ENCODE measurements around the gene TLR5. TPM values are rescaled to one million over a fixed set of nuclear protein-coding genes. Genes with fewer than 3 reads are reported as not detected.

TLR5 gene
- total RNA-seq, 1 experiment from 2014 or later = 1.8 TPM

DNA sequence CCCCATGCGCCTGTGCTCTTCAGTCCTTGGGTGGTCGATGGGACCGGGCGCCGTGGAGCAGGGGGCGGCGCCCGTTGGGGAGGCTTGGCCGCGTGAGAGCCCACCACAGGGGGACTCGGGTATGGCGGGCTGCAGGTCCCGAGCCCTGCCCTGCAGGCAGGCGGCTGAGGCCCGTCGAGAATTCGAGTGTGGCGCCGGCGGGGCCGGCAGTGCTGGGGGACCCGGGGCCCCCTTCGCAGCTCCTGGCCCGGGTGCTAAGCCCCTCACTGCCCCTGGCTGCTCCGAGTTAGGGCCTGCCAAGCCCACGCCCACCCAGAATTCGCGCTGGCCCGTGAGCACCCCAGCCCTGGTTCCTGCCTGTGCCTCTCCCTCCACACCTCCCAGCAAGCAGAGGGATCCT, 26.1 kb downstream of the TLR5 start:
- Mint-ChIP-seq H3K27me3 (ENCODE audit: insufficient read depth, unreplicated experiment) (no peaks in the 10 kb centered on the region), H3K4me1 (ENCODE audit: low read depth, unreplicated experiment) (peaks cover 32% of the 10 kb centered on the region), H3K36me3 (ENCODE audit: insufficient read depth, unreplicated experiment) (peaks cover 23% of the 10 kb centered on the region), H3K27ac (ENCODE audit: unreplicated experiment) (peak overlapping the region; percentile 93), H3K9me3 (ENCODE audit: unreplicated experiment) (peaks cover 21% of the 10 kb centered on the region), H3K4me3 (ENCODE audit: unreplicated experiment) (no peak overlapping the region)
- no peaks in the 10 kb centered on the region for H3K9me3 ChIP-seq
- POLR2A ChIA-PET = no interaction called here
- no peak for DNase-seq
- CTCF ChIA-PET = no interaction called here
- H3K27me3 ChIP-seq (replicated peaks; ENCODE audit: control insufficient read depth, insufficient read depth, low read length) = no peaks in the 10 kb centered on the region; the same call in 1 of the 2 replicates
- no peaks in the 10 kb centered on the region for H3K36me3 ChIP-seq (ENCODE audit: control insufficient read depth, insufficient read depth, low read length)
- no peak for TF ChIP-seq CTCF (IDR thresholded peaks at IDR 0.05; ENCODE audit: insufficient read depth in 1 of 2, low read depth in 1 of 2, low read length in 1 of 2, severe bottlenecking in 1 of 2, unreplicated experiment in 1 of 2)
- peaks cover 29% of the 10 kb centered on the region for H3K4me1 ChIP-seq
- BruUV-seq (replicated peaks) = no TSS peak
- intact Hi-C loops (cut with micrococcal nuclease; ENCODE audit: unreplicated experiment) = no loop called here
- H3K4me3 ChIP-seq (ENCODE audit: low read depth, low read length) = no peak overlapping the region

- no TSS peak for BruUV-seq (replicated peaks)
- H3K27me3 ChIP-seq (replicated peaks; ENCODE audit: control insufficient read depth, insufficient read depth, low read length) = no peaks in the 10 kb centered on the region; the same call in 1 of the 2 replicates
- Mint-ChIP-seq H3K4me1 (ENCODE audit: low read depth, unreplicated experiment) (peaks cover 29% of the 10 kb centered on the region), H3K36me3 (ENCODE audit: insufficient read depth, unreplicated experiment) (peaks cover 23% of the 10 kb centered on the region), H3K27me3 (ENCODE audit: insufficient read depth, unreplicated experiment) (no peaks in the 10 kb centered on the region), H3K4me3 (ENCODE audit: unreplicated experiment) (no peak overlapping the region), H3K9me3 (ENCODE audit: unreplicated experiment) (peaks cover 21% of the 10 kb centered on the region), H3K27ac (ENCODE audit: unreplicated experiment) (no peak overlapping the region)
- CTCF ChIA-PET = interaction anchor here (1.1 kb wide), 1 partner anchor 19 kb away, joined by 3 read pairs; no protein-coding TSS in a partner anchor
- H3K4me3 ChIP-seq (ENCODE audit: low read depth, low read length) = no peak overlapping the region
- peaks cover 28% of the 10 kb centered on the region for H3K4me1 ChIP-seq
- H3K9me3 ChIP-seq = no peaks in the 10 kb centered on the region
- intact Hi-C loops (cut with micrococcal nuclease; ENCODE audit: unreplicated experiment) = no loop called here
- POLR2A ChIA-PET = no interaction called here
- no peak for DNase-seq
- no peaks in the 10 kb centered on the region for H3K36me3 ChIP-seq (ENCODE audit: control insufficient read depth, insufficient read depth, low read length)
- no peak for TF ChIP-seq CTCF (IDR thresholded peaks at IDR 0.05; ENCODE audit: insufficient read depth in 1 of 2, low read depth in 1 of 2, low read length in 1 of 2, severe bottlenecking in 1 of 2, unreplicated experiment in 1 of 2)
Observed at GRCh38 chr1:223114871-223115270, 28.2 kb downstream of the TLR5 start.

GRCh38 chr1:223110952-223111351, 32.1 kb downstream of the TLR5 start:
- CTCF ChIA-PET = no interaction called here
- POLR2A ChIA-PET = no interaction called here
- peaks cover 19% of the 10 kb centered on the region for H3K4me1 ChIP-seq
- H3K9me3 ChIP-seq = no peaks in the 10 kb centered on the region
- no peak overlapping the region for H3K27ac Mint-ChIP-seq (ENCODE audit: unreplicated experiment)
- no peaks in the 10 kb centered on the region for H3K36me3 Mint-ChIP-seq (ENCODE audit: insufficient read depth, unreplicated experiment)
- no peaks in the 10 kb centered on the region for H3K36me3 ChIP-seq (ENCODE audit: control insufficient read depth, insufficient read depth, low read length)
- DNase-seq = no peak
- H3K4me3 Mint-ChIP-seq (ENCODE audit: unreplicated experiment) = no peak overlapping the region
- TF ChIP-seq CTCF (IDR thresholded peaks at IDR 0.05; ENCODE audit: insufficient read depth in 1 of 2, low read depth in 1 of 2, low read length in 1 of 2, severe bottlenecking in 1 of 2, unreplicated experiment in 1 of 2) = no peak
- H3K9me3 Mint-ChIP-seq (ENCODE audit: unreplicated experiment) = peaks cover 25% of the 10 kb centered on the region
- intact Hi-C loops (cut with micrococcal nuclease; ENCODE audit: unreplicated experiment) = no loop called here
- H3K27me3 ChIP-seq (replicated peaks; ENCODE audit: control insufficient read depth, insufficient read depth, low read length) = no peaks in the 10 kb centered on the region; the same call in 1 of the 2 replicates
- no TSS peak for BruUV-seq (replicated peaks)
- H3K4me3 ChIP-seq (ENCODE audit: low read depth, low read length) = no peak overlapping the region
- H3K27me3 Mint-ChIP-seq (ENCODE audit: insufficient read depth, unreplicated experiment) = no peaks in the 10 kb centered on the region
- peaks cover 17% of the 10 kb centered on the region for H3K4me1 Mint-ChIP-seq (ENCODE audit: low read depth, unreplicated experiment)
